Hematopoietic multipotent progenitor cell treated with erythropoietin and hydrocortisone succinate and interleukin-3 and kit ligand, for 6 days (in vitro differentiated cells): ENCODE measurements around the gene CPLANE2.
"Not testable (repeated sequence)": the region's sequence is repeated elsewhere in the genome, so short reads cannot be mapped to it uniquely, and the experiment has no call there.

Experiments
- DNase-seq: peaks from one replicate; pipeline ENCODE4 v3.0.0-alpha.2; 2015

CPLANE2 gene

DNA sequence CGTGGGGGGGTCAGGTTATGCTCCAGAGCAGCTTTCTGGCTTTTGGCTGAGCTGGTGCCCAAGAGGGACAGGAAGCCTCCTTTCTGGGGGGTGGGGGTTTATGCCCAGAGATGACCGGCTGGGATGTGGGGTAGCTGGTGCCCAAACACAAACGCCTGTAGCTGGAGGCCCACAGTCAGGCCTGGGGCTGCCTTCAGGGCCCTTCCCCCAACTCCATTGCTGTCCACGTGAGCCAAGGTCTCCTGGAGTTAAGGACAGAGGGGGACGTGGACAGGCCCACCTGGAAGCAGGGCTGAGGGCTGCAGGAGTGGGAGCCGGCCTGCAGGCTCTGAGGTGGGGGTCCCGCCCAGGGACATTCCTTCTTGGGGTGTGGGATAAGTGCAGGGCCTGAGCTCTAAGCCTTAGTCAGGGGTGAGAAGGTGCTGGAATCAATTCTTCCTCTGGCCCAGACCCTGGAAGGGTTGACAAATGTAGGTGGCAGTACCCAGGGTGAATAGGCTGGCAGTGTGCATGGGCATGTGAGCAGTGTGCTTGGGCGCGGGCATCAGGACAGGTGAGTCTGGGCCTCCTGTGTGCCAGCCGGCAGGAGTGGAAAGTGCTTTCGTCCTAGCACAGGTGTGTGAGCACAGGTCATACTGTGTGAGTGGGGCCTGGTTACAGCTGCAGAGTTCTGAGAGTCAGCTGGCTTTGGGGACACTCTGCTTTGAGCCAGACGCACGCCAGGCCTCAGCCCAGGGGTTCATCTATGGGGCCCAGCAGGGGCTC, 6.8 kb downstream of the CPLANE2 start:
- DNase-seq: no peak

GRCh38 chr1:16226490-16227179, 10.3 kb downstream of the CPLANE2 start:
- DNase-seq: peak; percentile 68

- DNase-seq: no peak
These were observed 10.9 kb downstream of the CPLANE2 start for GRCh38 chr1:16226129-16226489.

DNA sequence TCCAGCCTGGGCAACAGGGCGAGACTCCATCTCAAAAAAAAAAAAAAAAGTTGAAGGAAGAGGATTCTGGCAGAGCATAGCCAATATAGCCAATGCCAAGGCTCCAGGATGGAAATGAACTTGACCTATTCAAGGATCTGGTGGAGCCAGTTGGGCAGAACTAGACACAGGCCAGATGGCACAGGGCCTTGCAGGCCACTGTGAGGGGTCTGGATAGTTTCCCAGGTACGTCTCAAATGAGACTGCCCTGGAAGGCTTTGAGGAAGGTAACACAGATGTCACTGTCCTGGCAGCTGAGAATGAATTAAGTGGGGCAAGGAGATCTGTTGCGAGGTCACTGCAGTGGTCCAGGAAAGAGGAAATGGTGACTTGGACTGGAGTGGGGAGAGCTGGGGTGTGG, 12.5 kb downstream of the CPLANE2 start:
- no peak for DNase-seq

- not testable (repeated sequence) for DNase-seq
These were observed 14.3 kb downstream of the CPLANE2 start for GRCh38 chr1:16222716-16223115.

- DNase-seq: no peak
These were observed 15.5 kb downstream of the CPLANE2 start for GRCh38 chr1:16221499-16221898.

DNA sequence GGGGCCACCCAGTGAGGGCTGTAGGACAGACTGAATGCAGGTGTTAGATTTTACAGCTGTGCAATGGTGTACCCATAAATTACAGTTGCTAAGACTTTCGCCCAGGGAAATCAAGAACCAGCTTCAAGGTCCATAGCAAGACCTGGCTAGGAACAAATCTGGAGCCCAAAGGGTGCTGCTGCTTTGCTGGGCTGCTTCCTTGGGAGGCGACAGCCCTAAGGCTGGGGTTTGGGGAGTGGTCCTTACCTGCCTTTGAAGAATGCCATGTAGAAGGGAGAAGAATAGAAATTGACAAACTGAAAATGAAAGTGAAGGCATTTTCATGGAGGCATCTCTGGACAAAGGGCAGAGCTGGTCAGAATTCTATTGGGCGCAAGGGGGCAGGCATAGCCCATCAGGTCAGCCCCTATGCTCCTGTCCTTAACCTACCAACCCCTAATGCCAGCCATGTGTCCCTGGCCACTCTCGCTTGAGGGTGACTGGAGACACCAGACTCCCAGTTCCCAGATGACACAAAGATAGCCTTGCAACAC, 16.9 kb downstream of the CPLANE2 start:
- no peak for DNase-seq

DNA sequence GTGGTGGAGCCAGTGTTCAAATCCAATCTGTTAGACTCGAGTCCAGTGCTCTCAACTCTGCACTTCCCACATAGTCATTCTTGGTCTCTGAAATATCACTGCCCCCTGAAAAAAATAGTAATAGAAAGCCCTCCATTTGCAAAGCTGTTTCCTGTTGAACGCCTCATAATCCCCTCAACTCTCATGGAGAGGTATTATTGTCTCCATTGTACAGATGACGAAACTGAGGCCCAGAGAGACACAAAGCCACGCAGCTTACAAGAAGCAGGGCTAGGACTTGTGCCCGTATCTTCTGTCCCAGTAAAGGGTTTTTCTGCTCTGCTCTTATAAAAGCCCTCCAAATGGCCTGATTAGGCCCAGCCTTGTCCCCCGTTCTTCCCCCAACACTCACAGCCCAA, 18.3 kb downstream of the CPLANE2 start:
- DNase-seq: no peak

DNA sequence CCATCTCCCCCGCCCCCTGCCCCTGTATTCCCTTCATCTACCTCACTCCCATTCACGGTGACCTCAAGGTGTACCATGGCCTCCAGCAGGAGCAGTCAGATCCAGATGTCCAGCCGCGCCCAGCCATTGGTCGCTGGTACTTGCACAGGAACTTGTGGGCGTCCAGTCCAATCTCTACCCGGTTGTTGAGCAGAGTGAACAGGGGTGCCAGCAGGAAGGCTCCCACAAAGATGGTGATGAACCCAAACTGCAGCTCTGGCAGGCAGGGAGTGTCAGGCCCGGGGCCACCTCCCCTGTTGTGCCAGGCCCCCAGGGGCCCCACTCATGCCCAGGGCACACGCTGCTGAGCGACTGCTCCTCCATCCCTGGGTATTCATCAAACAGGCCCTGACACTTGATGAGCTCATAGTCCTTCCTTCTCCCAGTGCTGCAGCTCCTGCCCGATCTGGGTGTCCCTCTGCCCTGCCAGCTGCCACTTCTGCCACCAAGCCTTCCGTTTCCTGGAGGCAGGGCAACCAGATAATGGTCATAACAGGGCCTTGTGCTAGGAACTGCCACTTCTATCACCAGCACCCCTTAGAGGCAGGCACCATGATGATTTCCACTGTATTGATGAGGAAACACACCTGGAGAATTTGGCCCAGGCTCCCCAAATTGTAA, 18.8 kb downstream of the CPLANE2 start:
- no peak for DNase-seq

- peak; percentile 99 for DNase-seq
These were observed 19.8 kb downstream of the CPLANE2 start for GRCh38 chr1:16217061-16217785.

- peak; percentile 99 for DNase-seq
These were observed 20.9 kb downstream of the CPLANE2 start for GRCh38 chr1:16215882-16216753.

- not testable (repeated sequence) for DNase-seq
These were observed 21.7 kb downstream of the CPLANE2 start for GRCh38 chr1:16215240-16215639.

DNA sequence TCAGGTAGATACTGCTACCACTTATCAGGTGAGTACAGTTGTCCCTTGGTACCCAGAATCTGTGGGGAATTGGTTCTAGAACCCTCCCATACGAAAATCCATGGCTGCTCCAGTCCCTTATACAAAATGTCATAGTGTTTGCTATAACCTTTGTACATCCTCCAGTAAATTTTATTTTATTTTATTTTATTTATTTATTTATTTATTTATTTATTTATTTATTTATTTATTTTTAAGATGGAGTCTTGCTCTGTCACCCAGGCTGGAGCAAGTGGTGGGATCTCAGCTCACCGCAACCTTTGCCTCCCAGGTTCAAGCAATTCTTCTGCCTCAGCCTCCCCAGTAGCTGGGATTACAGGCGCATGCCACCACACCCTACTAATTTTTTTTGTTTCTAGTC, 23.4 kb downstream of the CPLANE2 start:
- DNase-seq: not testable (repeated sequence)

DNA sequence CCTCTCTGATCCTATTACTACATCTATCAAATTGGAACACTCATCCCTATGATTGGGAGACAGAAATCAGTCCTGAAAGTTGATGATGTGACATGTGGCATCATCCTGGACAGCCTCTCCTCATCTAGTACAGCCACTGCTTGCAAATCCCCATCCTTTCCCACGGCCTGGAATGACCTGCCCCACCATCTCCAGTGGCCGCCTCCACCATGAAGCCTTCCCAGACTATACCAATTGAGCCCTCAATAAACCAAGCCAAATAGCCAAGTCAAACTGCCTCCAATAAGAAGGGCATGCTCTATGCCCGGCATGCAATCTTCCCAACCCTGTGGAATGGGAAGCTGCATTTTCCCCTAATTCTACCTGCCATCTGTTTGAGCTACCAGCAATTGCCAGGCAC, 24.0 kb downstream of the CPLANE2 start:
- no peak for DNase-seq

DNA sequence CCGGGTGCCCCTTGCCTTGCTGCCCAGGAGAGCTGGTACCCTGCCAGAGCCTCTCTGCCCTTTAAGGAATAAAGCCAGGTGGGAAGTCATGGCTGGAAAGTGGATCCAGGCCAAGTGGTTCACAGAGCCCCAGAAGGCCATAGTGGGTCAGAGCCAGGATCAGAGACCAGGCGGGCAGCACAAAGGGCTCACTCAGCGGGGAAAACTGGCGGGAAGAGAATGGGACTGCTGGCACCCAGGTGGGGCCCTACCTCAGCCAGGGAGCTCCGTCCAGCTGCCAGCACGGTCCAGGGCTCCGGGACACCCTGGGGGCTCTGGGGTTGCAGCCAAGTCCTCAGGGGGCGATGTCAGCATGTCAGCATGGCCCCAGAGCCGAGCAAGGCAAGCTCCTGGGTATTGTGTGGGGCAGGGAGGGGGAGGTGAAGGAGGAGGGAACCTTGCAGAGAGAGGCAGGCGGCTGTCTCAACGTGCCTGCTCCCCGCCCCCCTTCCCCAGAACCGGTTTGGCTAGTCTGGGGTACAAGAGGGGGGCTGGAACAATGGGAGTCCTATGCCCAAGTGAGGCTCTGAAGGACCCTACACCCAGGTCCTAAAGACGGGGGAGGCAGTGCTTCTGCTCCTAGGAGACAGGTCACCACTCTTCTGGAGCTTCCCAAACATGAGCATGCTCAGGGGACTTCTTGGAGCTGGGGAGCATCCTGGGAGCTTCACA, 24.6 kb downstream of the CPLANE2 start, which contains the start of gene ARHGEF19:
Gene ARHGEF19 (minus strand): TSS at position 402 of the 711 bp plus-strand sequence. CDS start 3,598 bp downstream, outside the sequence.
- no peak for DNase-seq

DNA sequence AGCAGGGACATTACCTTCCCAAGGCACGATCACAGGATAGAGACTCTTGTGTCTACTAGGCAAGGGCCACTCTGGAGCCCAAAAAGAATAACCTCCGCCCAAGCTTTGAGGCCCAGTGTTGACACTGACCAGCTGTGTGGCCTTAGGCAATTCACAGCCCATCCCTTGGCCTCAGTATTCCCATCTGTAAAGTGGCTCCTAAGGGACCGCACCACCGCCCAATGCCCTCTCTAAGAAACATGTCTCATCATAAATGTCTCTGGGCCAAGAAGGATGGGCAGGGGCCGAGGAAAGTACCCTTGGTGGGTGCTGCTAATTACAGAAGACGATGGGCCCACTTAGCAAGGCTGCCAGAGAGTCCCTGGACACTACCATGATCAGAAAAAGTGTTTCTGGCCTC, 25.2 kb downstream of the CPLANE2 start:
- DNase-seq: no peak

GRCh38 chr1:16210581-16210980, 26.4 kb downstream of the CPLANE2 start:
- no peak for DNase-seq

- no peak for DNase-seq
These were observed 27.1 kb downstream of the CPLANE2 start for GRCh38 chr1:16209847-16210407.

- no peak for DNase-seq
These were observed 27.7 kb downstream of the CPLANE2 start for GRCh38 chr1:16209132-16209846.
